Pancreas (tissue), 10 donors: ENCODE results near the gene MIR17HG. TPM values are rescaled to one million over a fixed set of nuclear protein-coding genes. Genes with fewer than 3 reads are reported as not detected.
"Not testable (repeated sequence)": the region's sequence is repeated elsewhere in the genome, so short reads cannot be mapped to it uniquely, and the experiment has no call there.

Experiments used
- ATAC-seq, 4 donors: fragments of 200-7000 bp; cut with Tn5 transposase; one replicate each; pipeline versions ENCODE4 v1.8.0 to v1.9.1; 2020; ENCODE audit warnings: mild to moderate bottlenecking in 4 of 4, moderate library complexity in 4 of 4
- DNase-seq, 6 donors: peaks; one replicate each; pipeline ENCODE4 v3.0.0-alpha.2; 2020
- FAIRE-seq: peaks from 2 replicates; lab custom pipeline; 2012; peaks lifted over from hg19 to GRCh38; lab: Jason Lieb, UNC
- H3K27ac ChIP-seq, 4 donors: fragments of 200-600 bp; sonication (generic); 1 replicate in 3 of 4; 2 replicates in 1 of 4; pipeline versions ENCODE4 v1.5.0 to v1.8.0; 2020
- H3K27me3 ChIP-seq, 4 donors: fragments of 200-600 bp; one replicate each; pipeline ENCODE4 v1.8.0; 2021
- H3K36me3 ChIP-seq, 3 donors: fragments of 200-600 bp; sonication (generic) in 1 of 3; one replicate each; pipeline versions ENCODE4 v1.5.0 to v1.8.0; 2020 to 2021
- H3K4me1 ChIP-seq, 3 donors: fragments of 200-600 bp; one replicate each; pipeline ENCODE4 v1.8.0; 2021
- H3K4me3 ChIP-seq, 4 donors: fragments of 200-600 bp; sonication (generic) in 2 of 4; one replicate each; pipeline versions ENCODE4 v1.5.0 to v1.8.0; 2020 to 2021
- H3K9me3 ChIP-seq, 4 donors: fragments of 200-600 bp; one replicate each; pipeline ENCODE4 v1.8.0; 2021
- CTCF ChIP-seq, 4 donors: fragments of 200-600 bp; sonication (generic) in 3 of 4; IDR thresholded peaks; one replicate each; pipeline versions ENCODE4 v1.5.0 to v1.8.0; 2021; ENCODE audit warnings: antibody characterized with exemption in 4 of 4
- WGBS, 2 donors: extraction: QIAGEN DNeasy Blood & Tissue Kit; methylation state at CpG; one replicate each; pipeline ENCODE4 v1.1.7; 2013; 5-methylcytosine and 5-hydroxymethylcytosine counted together
- intact Hi-C, 3 donors: fragments of 100-400 bp; cut with DNase I; formaldehyde crosslinking; loops; one replicate each; pipeline versions ENCODE4 v1.11.1 to v1.14.2; 2022
- polyA plus RNA-seq, 2 donors: library from polyadenylated mRNA; stranded (reverse); fragments of 200-250 nt; gene quantifications; one replicate each; pipeline ENCODE4 v1.2.3, GENCODE V29; 2013
- total RNA-seq, 6 donors: library from RNA; stranded (reverse); fragmentation: NEBNext Ultra II Directional in 4 of 6; extraction: Animal tissue kit (Norgen Biotek cat#: 25700) in 4 of 6; gene quantifications; one replicate each; pipeline versions ENCODE4 v1.2.1 to v1.2.4, GENCODE V29; 2021 to 2023
- donor health status: healthy with polysubstance abuse.
- donor health status: DM: no; HTN: no; CAD: no; lungs with moderate emphysema.
- donor health status: DM: no; HTN: no; CAD: no.
- donor health status: control.
- donor health status: control.
- donor health status: Bipolar disorder and iron deficiency.
- donor health status: DM: yes; HTN: yes; CAD: no.
- donor health status: DM: no; HTN: no; CAD: no.
- donor health status: DM: no; HTN: no; CAD: no.
- donor health status: DM: yes; HTN: yes; CAD: no.

Gene MIR17HG
- total and polyA plus RNA-seq, 8 donors, result 2.3 to 6.0 (median 3.8) TPM

GRCh38 chr13:91351980-91352379 lies 4.5 kb downstream of the MIR17HG start:
- TF ChIP-seq CTCF (IDR thresholded peaks at IDR 0.05), result no peak
- Histone ChIP-seq H3K36me3 (peaks cover 0 to 8% (median 5%) of the 10 kb centered on the region in 3 donors), H3K27ac (no peak overlapping the region), H3K4me1 (peaks cover 10 to 28% (median 26%) of the 10 kb centered on the region in 3 donors), H3K9me3 (no peaks in the 10 kb centered on the region), H3K27me3 (no peaks in the 10 kb centered on the region), H3K4me3 (no peak overlapping the region)
- DNase-seq, result no peak
- FAIRE-seq, result no peak
- 87 to 97% methylated on average over 2 of the region's 2 CpGs for WGBS, 2 donors
- no peak for ATAC-seq
- intact Hi-C loops, result no loop called here

GRCh38 chr13:91352891-91353290 lies 5.4 kb downstream of the MIR17HG start:
- ATAC-seq, FAIRE-seq, H3K36me3 ChIP-seq, DNase-seq, H3K27me3 ChIP-seq, H3K27ac ChIP-seq, H3K4me3 ChIP-seq, intact Hi-C loops, H3K9me3 ChIP-seq: not testable (repeated sequence)
- WGBS, 2 donors, result 89% methylated on average over 7 of the region's 7 CpGs
- peaks cover 10 to 28% (median 26%) of the 10 kb centered on the region in 3 donors for H3K4me1 ChIP-seq

GRCh38 chr13:91353494-91353893 lies 6.0 kb downstream of the MIR17HG start:
- H3K4me3 ChIP-seq, result no peak overlapping the region
- H3K27ac ChIP-seq, result no peak overlapping the region
- no peaks in the 10 kb centered on the region for H3K27me3 ChIP-seq
- peaks cover 0 to 8% (median 5%) of the 10 kb centered on the region in 3 donors for H3K36me3 ChIP-seq
- intact Hi-C loops, result no loop called here
- no peaks in the 10 kb centered on the region for H3K9me3 ChIP-seq
- no peak for DNase-seq
- peaks cover 10 to 28% (median 26%) of the 10 kb centered on the region in 3 donors for H3K4me1 ChIP-seq
- no peak for FAIRE-seq
- TF ChIP-seq CTCF (IDR thresholded peaks at IDR 0.05), result no peak
- 18 to 35% methylated on average over 1 of the region's 1 CpG for WGBS, 2 donors
- ATAC-seq, result no peak

GRCh38 chr13:91355099-91355825 lies 7.8 kb downstream of the MIR17HG start:
- WGBS, 2 donors, result 96 to 97% methylated on average over 6 of the region's 6 CpGs

More at GRCh38 chr13:91355099-91355825, 7.8 kb downstream of the MIR17HG start:
- Histone ChIP-seq H3K4me1 (peaks cover 0 to 20% (median 16%) of the 10 kb centered on the region in 3 donors), H3K27ac (no peak overlapping the region), H3K36me3 (peaks cover 0 to 8% (median 5%) of the 10 kb centered on the region in 3 donors), H3K4me3 (no peak overlapping the region), H3K27me3 (no peaks in the 10 kb centered on the region), H3K9me3 (no peaks in the 10 kb centered on the region)
- TF ChIP-seq CTCF (IDR thresholded peaks at IDR 0.05), result no peak
- ATAC-seq, result no peak
- no peak for FAIRE-seq
- intact Hi-C loops, result no loop called here
- no peak for DNase-seq
